Lower leg skin (tissue), 4 donors: ENCODE data around the gene TFDP1. TPM values are rescaled to one million over a fixed set of nuclear protein-coding genes. Genes with fewer than 3 reads are reported as not detected.
A peak's percentile ranks its signal among the peaks of the same experiment; 100 is the strongest.

Source experiments
- DNase-seq, 2 donors: peaks; one replicate each; pipeline ENCODE4 v3.0.0-alpha.2; 2019; ENCODE audit warnings: low spot score in 2 of 2
- H3K4me3 ChIP-seq: fragments of 200-600 bp; sonication (generic); 2 replicates; pipeline ENCODE4 v1.5.1; 2017; ENCODE audit warnings: mild to moderate bottlenecking, low read depth; ENCODE audit not compliant: poor library complexity, severe bottlenecking
- CTCF ChIP-seq, 3 donors: fragments of 450-650 bp; IDR thresholded peaks; one replicate each; pipeline ENCODE4 v1.5.1; 2016; ENCODE audit warnings: antibody characterized with exemption in 3 of 3, mild to moderate bottlenecking in 3 of 3, moderate library complexity in 2 of 3
- POLR2A ChIP-seq, 2 donors: fragments of 450-650 bp; IDR thresholded peaks; one replicate each; pipeline ENCODE4 v1.6.1; 2016 to 2017; ENCODE audit warnings: antibody characterized with exemption in 2 of 2, mild to moderate bottlenecking in 1 of 2, moderate library complexity in 1 of 2
- WGBS, 2 donors: methylation state at CpG; one replicate each; pipeline ENCODE4 v1.1.5; 2018; 5-methylcytosine and 5-hydroxymethylcytosine counted together
- intact Hi-C: fragments of 100-400 bp; cut with DNase I; formaldehyde crosslinking; loops from one replicate; pipeline ENCODE4 v1.15.0; 2023; ENCODE audit warnings: low total_unique reads
- total RNA-seq, 4 donors: library from RNA; depleted of rRNA; stranded (reverse); fragments of >200 nt; gene quantifications; one replicate each; pipeline ENCODE4 v1.1.0, GENCODE V29; 2016

TFDP1 gene
- 10 to 100 TPM; 35.9 to 48.8 (median 41.9) TPM for total RNA-seq

- H3K4me3 ChIP-seq, result peak within 1 kb of the TSS; percentile 30
- peak in 1 of 2 donors; percentile 83 for DNase-seq
- TF ChIP-seq POLR2A (IDR thresholded peaks at IDR 0.05) (no peak), CTCF (IDR thresholded peaks at IDR 0.05) (no peak)
- intact Hi-C loops, result no loop called here
- 2 to 14% methylated on average over 12 to 52 of the region's 92 CpGs for WGBS, 2 donors
These were observed at the start of gene TFDP1 for GRCh38 chr13:113584205-113584869. Gene TFDP1, plus strand, starts transcription at chr13:113584753. Its CDS starts 1,085 bp downstream, at chr13:113585838.

GRCh38 chr13:113535381-113535781, 49.2 kb upstream of the TFDP1 start:
- intact Hi-C loops, result no loop called here
- no peak for TF ChIP-seq POLR2A (IDR thresholded peaks at IDR 0.05)
- TF ChIP-seq CTCF (IDR thresholded peaks at IDR 0.05), result no peak
- peak in 1 of 2 donors; percentile 53 for DNase-seq
- no peak overlapping the region for H3K4me3 ChIP-seq
- WGBS, 2 donors, result 96% methylated on average over 13 of the region's 13 CpGs

GRCh38 chr13:113536461-113537110, 48.0 kb upstream of the TFDP1 start:
- H3K4me3 ChIP-seq, result no peak overlapping the region
- TF ChIP-seq POLR2A (IDR thresholded peaks at IDR 0.05) (no peak), CTCF (IDR thresholded peaks at IDR 0.05) (no peak)
- DNase-seq, result peak in 1 of 2 donors; percentile 62
- WGBS, 2 donors, result 93 to 95% methylated on average over 18 of the region's 18 CpGs
- intact Hi-C loops, result no loop called here

GRCh38 chr13:113537205-113537604, 47.3 kb upstream of the TFDP1 start:
- intact Hi-C loops, result no loop called here
- H3K4me3 ChIP-seq, result no peak overlapping the region
- DNase-seq, result peak in 1 of 2 donors; percentile 37
- 83 to 85% methylated on average over 19 of the region's 19 CpGs for WGBS, 2 donors
- TF ChIP-seq POLR2A (IDR thresholded peaks at IDR 0.05), result no peak
- TF ChIP-seq CTCF (IDR thresholded peaks at IDR 0.05), result no peak

- WGBS, 2 donors, result 92 to 93% methylated on average over 21 of the region's 21 CpGs
- intact Hi-C loops, result no loop called here
- peak in 1 of 2 donors; percentile 75 for DNase-seq
- TF ChIP-seq CTCF (IDR thresholded peaks at IDR 0.05) (no peak), POLR2A (IDR thresholded peaks at IDR 0.05) (no peak)
- H3K4me3 ChIP-seq, result no peak overlapping the region
These were observed 46.5 kb upstream of the TFDP1 start for GRCh38 chr13:113537909-113538688.
